Nephron progenitor cell (in vitro differentiated cells): Measurements from ENCODE around the gene CFD.

Experiments used
- DNase-seq: peaks from one replicate; pipeline ENCODE4 v3.0.0; 2021
- H3K27ac Mint-ChIP-seq: 2 replicates; pipeline ENCODE4 v1.8.0; 2021; ENCODE audit warnings: mild to moderate bottlenecking, moderate library complexity, mixed read lengths
- H3K27me3 Mint-ChIP-seq: 2 replicates; pipeline ENCODE4 v1.8.0; 2021; ENCODE audit warnings: mild to moderate bottlenecking, low read depth, mixed read lengths; ENCODE audit not compliant: poor library complexity
- H3K36me3 Mint-ChIP-seq: 2 replicates; pipeline ENCODE4 v1.8.0; 2021; ENCODE audit warnings: low read depth, mixed read lengths
- H3K4me1 Mint-ChIP-seq: 2 replicates; pipeline ENCODE4 v1.8.0; 2021; ENCODE audit warnings: mixed read lengths
- H3K4me3 Mint-ChIP-seq: 2 replicates; pipeline ENCODE4 v1.8.0; 2021; ENCODE audit warnings: mild to moderate bottlenecking, moderate library complexity, mixed read lengths
- H3K9me3 Mint-ChIP-seq: 2 replicates; pipeline ENCODE4 v1.8.0; 2021; ENCODE audit warnings: mild to moderate bottlenecking, moderate library complexity, mixed read lengths
- CTCF ChIP-seq: fragments of 200-600 bp; sonication (generic); IDR thresholded peaks from 2 replicates; pipeline ENCODE4 v1.5.0; 2021; ENCODE audit warnings: antibody characterized with exemption

The CFD gene

GRCh38 chr19:866769-867300, 7.4 kb downstream of the CFD start:
- peaks cover 6% of the 10 kb centered on the region for H3K4me1 Mint-ChIP-seq
- DNase-seq = no peak
- TF ChIP-seq CTCF = no peak
- peaks cover 21% of the 10 kb centered on the region for H3K27me3 Mint-ChIP-seq
- H3K36me3 Mint-ChIP-seq = peaks cover 36% of the 10 kb centered on the region
- no peak overlapping the region for H3K4me3 Mint-ChIP-seq
- no peaks in the 10 kb centered on the region for H3K9me3 Mint-ChIP-seq
- no peak overlapping the region for H3K27ac Mint-ChIP-seq

GRCh38 chr19:867301-867793, 7.9 kb downstream of the CFD start:
- Mint-ChIP-seq H3K4me1 (peaks cover 6% of the 10 kb centered on the region), H3K4me3 (no peak overlapping the region), H3K27me3 (peaks cover 16% of the 10 kb centered on the region), H3K27ac (no peak overlapping the region), H3K9me3 (no peaks in the 10 kb centered on the region), H3K36me3 (peaks cover 36% of the 10 kb centered on the region)
- no peak for DNase-seq
- no peak for TF ChIP-seq CTCF

GRCh38 chr19:867855-868457, 8.5 kb downstream of the CFD start:
- TF ChIP-seq CTCF = no peak
- Mint-ChIP-seq H3K27me3 (peaks cover 10% of the 10 kb centered on the region), H3K4me3 (no peak overlapping the region), H3K36me3 (peaks cover 36% of the 10 kb centered on the region), H3K27ac (no peak overlapping the region), H3K4me1 (peaks cover 6% of the 10 kb centered on the region), H3K9me3 (no peaks in the 10 kb centered on the region)
- no peak for DNase-seq

- no peak for TF ChIP-seq CTCF
- H3K4me3 Mint-ChIP-seq = no peak overlapping the region
- no peak overlapping the region for H3K27ac Mint-ChIP-seq
- H3K9me3 Mint-ChIP-seq = no peaks in the 10 kb centered on the region
- DNase-seq = no peak
- peaks cover 3% of the 10 kb centered on the region for H3K27me3 Mint-ChIP-seq
- H3K36me3 Mint-ChIP-seq = peaks cover 36% of the 10 kb centered on the region
- H3K4me1 Mint-ChIP-seq = peaks cover 6% of the 10 kb centered on the region
These were observed 9.2 kb downstream of the CFD start for GRCh38 chr19:868458-869244.

- peak overlapping the region; percentile 39 for H3K27ac Mint-ChIP-seq
- peaks cover 6% of the 10 kb centered on the region for H3K4me1 Mint-ChIP-seq
- no peak overlapping the region for H3K4me3 Mint-ChIP-seq
- no peak for DNase-seq
- no peak for TF ChIP-seq CTCF
- peaks cover 36% of the 10 kb centered on the region for H3K36me3 Mint-ChIP-seq
- H3K27me3 Mint-ChIP-seq = no peaks in the 10 kb centered on the region
- H3K9me3 Mint-ChIP-seq = no peaks in the 10 kb centered on the region
These were observed 10.0 kb downstream of the CFD start for GRCh38 chr19:869245-870177.
